Measurements from ENCODE around the gene IFNLR1. TPM values are rescaled to one million over a fixed set of nuclear protein-coding genes. Genes with fewer than 3 reads are reported as not detected.

IFNLR1 gene
- total RNA-seq, 1 donor from 2014 or later: 5.6 TPM

DNA sequence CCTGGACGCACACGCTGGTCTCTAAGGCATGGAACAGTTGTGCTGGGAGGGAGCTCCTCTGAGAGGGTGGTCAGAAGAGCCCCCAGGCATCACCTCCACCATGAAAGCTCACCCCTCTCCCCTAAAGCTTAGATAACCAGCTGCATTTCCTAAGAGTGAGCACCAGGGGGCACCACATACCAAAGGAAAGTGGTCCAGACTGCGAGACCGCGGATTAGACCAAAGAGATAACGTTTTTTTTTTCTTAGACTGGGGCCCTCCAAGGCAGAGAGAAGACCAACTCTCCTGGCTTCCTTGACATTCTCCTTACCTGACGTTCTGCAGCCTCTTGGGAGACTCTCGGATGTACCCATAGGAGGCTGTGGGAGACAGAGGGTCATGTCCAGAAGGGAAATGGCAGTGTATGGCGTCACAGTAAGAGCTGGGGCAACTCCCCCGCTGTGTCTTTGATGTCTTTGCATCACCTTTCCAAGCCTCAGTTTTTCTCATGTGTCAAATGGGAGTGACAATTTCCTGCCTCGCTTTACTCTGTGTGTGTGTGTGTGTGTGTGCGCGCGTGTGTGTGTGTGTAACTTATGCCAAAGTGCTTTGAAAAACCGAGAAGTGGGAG, 12.3 kb upstream of the IFNLR1 start:
- DNase-seq: peak; percentile 92
- Mint-ChIP-seq H3K27ac (no peak overlapping the region), H3K36me3 (ENCODE audit: low read depth) (no peaks in the 10 kb centered on the region), H3K27me3 (peaks cover 3% of the 10 kb centered on the region), H3K4me3 (peak overlapping the region; percentile 51), H3K9me3 (no peaks in the 10 kb centered on the region), H3K4me1 (peaks cover 31% of the 10 kb centered on the region)
- intact Hi-C loops (cut with micrococcal nuclease): loop anchor here (1.0 to 2.0 kb wide), 3 partner anchors 123 to 435 kb away; no protein-coding TSS in a partner anchor

GRCh38 chr1:24198766-24199165, 11.7 kb upstream of the IFNLR1 start:
- no peak overlapping the region for H3K4me3 Mint-ChIP-seq
- peaks cover 31% of the 10 kb centered on the region for H3K4me1 Mint-ChIP-seq
- no peaks in the 10 kb centered on the region for H3K36me3 Mint-ChIP-seq (ENCODE audit: low read depth)
- H3K9me3 Mint-ChIP-seq: no peaks in the 10 kb centered on the region
- intact Hi-C loops (cut with micrococcal nuclease): loop anchor here (1.0 to 2.0 kb wide), 3 partner anchors 124 to 436 kb away; no protein-coding TSS in a partner anchor
- no peak overlapping the region for H3K27ac Mint-ChIP-seq
- no peak for DNase-seq
- peaks cover 3% of the 10 kb centered on the region for H3K27me3 Mint-ChIP-seq

- peaks cover 3% of the 10 kb centered on the region for H3K27me3 Mint-ChIP-seq
- no peak overlapping the region for H3K4me3 Mint-ChIP-seq
- peaks cover 40% of the 10 kb centered on the region for H3K4me1 Mint-ChIP-seq
- peaks cover 8% of the 10 kb centered on the region for H3K9me3 Mint-ChIP-seq
- DNase-seq: no peak
- peaks cover 3% of the 10 kb centered on the region for H3K36me3 Mint-ChIP-seq (ENCODE audit: low read depth)
- intact Hi-C loops (cut with micrococcal nuclease): no loop called here
- no peak overlapping the region for H3K27ac Mint-ChIP-seq
Measured at GRCh38 chr1:24195874-24196273, 8.8 kb upstream of the IFNLR1 start.

GRCh38 chr1:24195136-24195535, 8.0 kb upstream of the IFNLR1 start:
- intact Hi-C loops (cut with micrococcal nuclease): no loop called here

DNA sequence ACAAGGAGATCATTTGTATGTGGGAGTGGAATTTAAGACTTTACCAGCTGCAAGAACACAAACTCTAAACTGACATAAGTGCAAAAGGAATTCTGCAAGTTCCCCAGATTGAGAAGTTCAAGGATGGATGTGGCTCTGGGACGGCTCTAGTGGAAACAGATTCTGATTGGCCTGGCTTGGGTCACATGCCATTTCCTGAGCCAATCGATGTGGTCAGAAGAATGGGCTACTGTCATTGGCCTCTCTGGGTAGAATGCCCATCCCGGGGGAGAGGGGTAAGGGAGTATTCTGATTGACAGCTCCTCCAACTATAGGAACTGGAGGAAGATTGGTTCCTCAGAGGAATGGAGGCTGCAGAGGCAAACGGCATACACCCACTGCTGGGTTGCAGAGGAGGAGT, 6.0 kb upstream of the IFNLR1 start:
- Mint-ChIP-seq H3K36me3 (ENCODE audit: low read depth) (peaks cover 3% of the 10 kb centered on the region), H3K9me3 (peaks cover 12% of the 10 kb centered on the region), H3K27ac (peak overlapping the region; percentile 80), H3K4me1 (peaks cover 49% of the 10 kb centered on the region), H3K27me3 (peaks cover 2% of the 10 kb centered on the region), H3K4me3 (no peak overlapping the region)
- DNase-seq: no peak
- intact Hi-C loops (cut with micrococcal nuclease): loop anchor here (2.0 to 5.0 kb wide), 2 partner anchors 42 to 349 kb away; no protein-coding TSS in a partner anchor

More at GRCh38 chr1:24195136-24195535, 8.0 kb upstream of the IFNLR1 start:
- no peak for DNase-seq
- peaks cover 3% of the 10 kb centered on the region for H3K27me3 Mint-ChIP-seq
- peaks cover 3% of the 10 kb centered on the region for H3K36me3 Mint-ChIP-seq (ENCODE audit: low read depth)
- peaks cover 11% of the 10 kb centered on the region for H3K9me3 Mint-ChIP-seq
- H3K27ac Mint-ChIP-seq: peak overlapping the region; percentile 41
- H3K4me1 Mint-ChIP-seq: peaks cover 44% of the 10 kb centered on the region
- H3K4me3 Mint-ChIP-seq: peak overlapping the region; percentile 15

DNA sequence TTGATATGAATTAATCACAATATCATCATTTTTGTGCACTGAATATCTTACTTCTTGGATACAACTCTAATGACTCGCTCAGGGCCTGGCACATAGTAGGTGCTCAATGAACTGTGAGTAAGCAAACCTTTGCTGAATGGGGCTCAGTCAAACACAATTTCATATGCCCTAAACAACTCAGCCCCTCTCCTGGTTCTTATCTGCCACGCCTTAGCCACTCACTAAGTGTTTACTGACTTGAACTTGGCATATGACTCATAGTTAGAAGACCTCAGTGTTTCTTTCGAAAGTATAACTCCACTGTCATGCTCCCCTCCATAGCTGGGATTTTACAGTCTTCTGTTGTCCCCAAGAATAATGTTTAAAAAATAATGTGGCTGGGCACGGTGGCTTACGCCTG, 4.8 kb upstream of the IFNLR1 start:
- H3K36me3 Mint-ChIP-seq (ENCODE audit: low read depth): peaks cover 3% of the 10 kb centered on the region
- peak overlapping the region; percentile 88 for H3K27ac Mint-ChIP-seq
- peak overlapping the region; percentile 22 for H3K4me3 Mint-ChIP-seq
- intact Hi-C loops (cut with micrococcal nuclease): loop anchor here (2.0 to 5.0 kb wide), 2 partner anchors 41 to 350 kb away; no protein-coding TSS in a partner anchor
- peaks cover 50% of the 10 kb centered on the region for H3K4me1 Mint-ChIP-seq
- no peaks in the 10 kb centered on the region for H3K27me3 Mint-ChIP-seq
- H3K9me3 Mint-ChIP-seq: peaks cover 12% of the 10 kb centered on the region
- DNase-seq: peak; percentile 79

- Mint-ChIP-seq H3K4me1 (peaks cover 54% of the 10 kb centered on the region), H3K27ac (peak overlapping the region; percentile 88), H3K4me3 (peak overlapping the region; percentile 22), H3K36me3 (ENCODE audit: low read depth) (peaks cover 3% of the 10 kb centered on the region), H3K27me3 (peaks cover 2% of the 10 kb centered on the region), H3K9me3 (peaks cover 12% of the 10 kb centered on the region)
- intact Hi-C loops (cut with micrococcal nuclease): loop anchor here (5.0 kb wide), 1 partner anchor 351 kb away; no protein-coding TSS in a partner anchor
- DNase-seq: no peak
Measured at GRCh38 chr1:24190983-24191461, 3.9 kb upstream of the IFNLR1 start.

GRCh38 chr1:24189528-24189927, 2.4 kb upstream of the IFNLR1 start:
- Mint-ChIP-seq H3K4me1 (peaks cover 45% of the 10 kb centered on the region), H3K9me3 (peaks cover 12% of the 10 kb centered on the region), H3K27ac (peak overlapping the region; percentile 86), H3K27me3 (peaks cover 2% of the 10 kb centered on the region), H3K4me3 (peak overlapping the region; percentile 57), H3K36me3 (ENCODE audit: low read depth) (peaks cover 3% of the 10 kb centered on the region)
- intact Hi-C loops (cut with micrococcal nuclease): loop anchor here (5.0 kb wide), 3 partner anchors 207 to 843 kb away; partner anchors contain the start of gene SRSF10
- DNase-seq: no peak

GRCh38 chr1:24186711-24186992, 437 bp downstream of the IFNLR1 start:
- Mint-ChIP-seq H3K36me3 (ENCODE audit: low read depth) (peaks cover under 1% of the 10 kb centered on the region), H3K27me3 (peaks cover 2% of the 10 kb centered on the region), H3K27ac (peak overlapping the region; percentile 78), H3K4me1 (peaks cover 29% of the 10 kb centered on the region), H3K4me3 (peak overlapping the region; percentile 82), H3K9me3 (peaks cover 10% of the 10 kb centered on the region)
- intact Hi-C loops (cut with micrococcal nuclease): loop anchor here (5.0 kb wide), 3 partner anchors 204 to 846 kb away; partner anchors contain the start of gene SRSF10
- no peak for DNase-seq

DNA sequence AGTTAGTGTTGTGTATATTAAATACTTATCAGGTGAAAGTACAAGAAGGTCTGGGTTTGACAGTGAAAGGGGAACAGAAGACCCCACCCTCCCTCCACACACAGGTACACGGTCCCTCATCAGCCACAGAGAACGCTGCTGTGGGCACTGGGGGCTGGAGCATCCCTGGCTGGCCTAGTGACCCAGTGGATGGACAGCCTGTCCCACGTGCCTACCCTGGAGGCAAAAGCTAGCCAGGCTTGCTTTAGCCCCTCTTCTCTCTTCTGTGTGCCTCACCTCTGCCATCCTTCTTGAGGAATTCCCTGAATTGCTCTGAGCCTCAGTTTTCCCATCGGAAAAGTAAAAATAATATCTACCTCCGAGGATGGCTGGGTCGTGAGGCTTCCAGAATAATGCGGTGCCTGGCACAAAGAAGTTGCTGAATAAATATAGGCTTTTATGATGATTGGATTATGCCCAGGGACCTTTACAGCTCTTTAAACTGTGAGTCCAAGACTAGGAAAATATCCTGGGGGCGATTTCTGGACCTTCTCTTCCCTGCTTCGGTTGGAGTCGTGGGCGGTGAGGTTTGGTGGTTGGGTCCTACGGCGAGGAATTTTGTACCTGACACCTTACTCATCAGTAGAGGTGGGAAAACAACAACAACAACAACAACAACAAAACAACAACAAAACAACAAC, 918 bp downstream of the IFNLR1 start:
- H3K27me3 Mint-ChIP-seq: peaks cover 2% of the 10 kb centered on the region
- no peaks in the 10 kb centered on the region for H3K36me3 Mint-ChIP-seq (ENCODE audit: low read depth)
- H3K4me1 Mint-ChIP-seq: peaks cover 24% of the 10 kb centered on the region
- H3K4me3 Mint-ChIP-seq: peak overlapping the region; percentile 82
- intact Hi-C loops (cut with micrococcal nuclease): loop anchor here (5.0 kb wide), 3 partner anchors 204 to 846 kb away; partner anchors contain the start of gene SRSF10
- no peak for DNase-seq
- H3K27ac Mint-ChIP-seq: peak overlapping the region; percentile 78
- H3K9me3 Mint-ChIP-seq: peaks cover 6% of the 10 kb centered on the region

DNA sequence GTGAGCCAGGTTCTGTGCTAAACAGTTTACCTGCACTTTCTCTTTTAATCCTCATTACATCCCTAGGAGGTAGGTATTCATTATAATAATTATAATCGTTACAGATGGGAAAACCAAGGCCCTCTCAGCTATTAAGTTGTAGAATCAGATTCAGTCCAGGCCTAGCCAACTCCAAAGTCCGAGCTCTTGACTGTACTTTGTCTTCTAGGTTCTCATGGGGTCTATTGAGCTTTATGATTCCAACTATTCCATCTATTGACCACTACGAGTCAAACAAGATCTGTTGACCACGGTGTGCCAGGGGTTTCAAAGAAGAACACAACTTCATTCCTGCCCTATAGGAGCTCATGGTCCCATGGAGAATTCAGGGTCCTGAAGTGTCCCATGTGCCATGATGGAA, 2.0 kb downstream of the IFNLR1 start:
- Mint-ChIP-seq H3K36me3 (ENCODE audit: low read depth) (no peaks in the 10 kb centered on the region), H3K4me3 (no peak overlapping the region), H3K9me3 (peaks cover under 1% of the 10 kb centered on the region), H3K27me3 (peaks cover 2% of the 10 kb centered on the region), H3K4me1 (peaks cover 17% of the 10 kb centered on the region), H3K27ac (no peak overlapping the region)
- no peak for DNase-seq
- intact Hi-C loops (cut with micrococcal nuclease): loop anchor here (5.0 kb wide), 3 partner anchors 203 to 847 kb away; partner anchors contain the start of gene SRSF10

GRCh38 chr1:24182061-24182460, 5.0 kb downstream of the IFNLR1 start:
- no peaks in the 10 kb centered on the region for H3K9me3 Mint-ChIP-seq
- H3K36me3 Mint-ChIP-seq (ENCODE audit: low read depth): no peaks in the 10 kb centered on the region
- DNase-seq: no peak
- intact Hi-C loops (cut with micrococcal nuclease): no loop called here
- H3K27me3 Mint-ChIP-seq: peaks cover 2% of the 10 kb centered on the region
- H3K4me1 Mint-ChIP-seq: peaks cover 3% of the 10 kb centered on the region
- H3K27ac Mint-ChIP-seq: no peak overlapping the region
- H3K4me3 Mint-ChIP-seq: no peak overlapping the region

DNA sequence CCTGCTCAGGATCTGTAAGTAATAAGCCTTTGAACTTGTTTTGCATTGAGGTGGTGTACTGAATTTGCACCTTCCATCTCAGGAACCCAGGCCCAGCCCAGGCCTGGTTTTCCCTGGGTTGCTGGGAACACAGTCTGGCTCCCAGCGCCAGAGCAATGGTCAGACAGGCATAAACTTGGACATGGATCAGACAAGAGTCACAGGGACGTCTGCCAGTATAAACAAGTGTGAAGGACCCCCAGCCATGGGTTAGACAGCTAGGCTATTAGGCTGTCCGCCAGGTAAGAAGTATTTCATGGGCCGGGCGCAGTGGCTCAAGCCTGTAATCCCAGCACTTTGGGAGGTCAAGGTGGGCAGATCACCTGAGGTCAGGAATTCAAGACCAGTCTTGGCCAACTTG, 5.5 kb downstream of the IFNLR1 start:
- peaks cover 2% of the 10 kb centered on the region for H3K27me3 Mint-ChIP-seq
- peaks cover 3% of the 10 kb centered on the region for H3K4me1 Mint-ChIP-seq
- H3K36me3 Mint-ChIP-seq (ENCODE audit: low read depth): no peaks in the 10 kb centered on the region
- H3K27ac Mint-ChIP-seq: no peak overlapping the region
- no peak overlapping the region for H3K4me3 Mint-ChIP-seq
- H3K9me3 Mint-ChIP-seq: no peaks in the 10 kb centered on the region
- intact Hi-C loops (cut with micrococcal nuclease): no loop called here
- no peak for DNase-seq

DNA sequence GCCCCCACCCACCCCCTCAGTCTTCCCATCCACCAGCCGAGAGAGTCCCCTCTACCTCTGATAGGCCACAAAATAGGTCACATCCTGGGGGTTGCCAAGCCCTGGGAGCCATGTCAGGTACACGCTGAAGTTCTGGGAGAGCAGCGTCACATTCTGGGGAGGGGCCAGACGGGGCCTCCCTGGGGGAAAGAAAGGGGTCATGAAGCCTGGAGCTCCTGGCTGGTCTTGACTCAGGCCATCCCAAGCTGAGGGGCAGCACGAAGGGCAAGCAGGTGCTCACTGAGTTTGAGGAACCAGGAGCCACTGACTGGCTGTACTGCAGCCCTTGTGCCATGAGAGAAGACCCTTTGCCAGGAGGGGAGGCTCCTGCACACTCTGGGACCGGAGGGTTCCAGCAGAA, 6.4 kb downstream of the IFNLR1 start:
- no peaks in the 10 kb centered on the region for H3K27me3 Mint-ChIP-seq
- H3K36me3 Mint-ChIP-seq (ENCODE audit: low read depth): no peaks in the 10 kb centered on the region
- H3K4me3 Mint-ChIP-seq: no peak overlapping the region

More for the DNA sequence above, 6.4 kb downstream of the IFNLR1 start:
- intact Hi-C loops (cut with micrococcal nuclease): no loop called here
- H3K4me1 Mint-ChIP-seq: no peaks in the 10 kb centered on the region
- DNase-seq: no peak
- H3K27ac Mint-ChIP-seq: no peak overlapping the region
- no peaks in the 10 kb centered on the region for H3K9me3 Mint-ChIP-seq

Data from activated CD4-positive, alpha-beta T cell treated with anti-CD3 and anti-CD28 coated beads, Interleukin-2, amount 10 ng/mL, durations not matched to agents 24 days and 14 days (primary cell).